ENCODE data around the gene BRMS1.

BRMS1 gene

DNA sequence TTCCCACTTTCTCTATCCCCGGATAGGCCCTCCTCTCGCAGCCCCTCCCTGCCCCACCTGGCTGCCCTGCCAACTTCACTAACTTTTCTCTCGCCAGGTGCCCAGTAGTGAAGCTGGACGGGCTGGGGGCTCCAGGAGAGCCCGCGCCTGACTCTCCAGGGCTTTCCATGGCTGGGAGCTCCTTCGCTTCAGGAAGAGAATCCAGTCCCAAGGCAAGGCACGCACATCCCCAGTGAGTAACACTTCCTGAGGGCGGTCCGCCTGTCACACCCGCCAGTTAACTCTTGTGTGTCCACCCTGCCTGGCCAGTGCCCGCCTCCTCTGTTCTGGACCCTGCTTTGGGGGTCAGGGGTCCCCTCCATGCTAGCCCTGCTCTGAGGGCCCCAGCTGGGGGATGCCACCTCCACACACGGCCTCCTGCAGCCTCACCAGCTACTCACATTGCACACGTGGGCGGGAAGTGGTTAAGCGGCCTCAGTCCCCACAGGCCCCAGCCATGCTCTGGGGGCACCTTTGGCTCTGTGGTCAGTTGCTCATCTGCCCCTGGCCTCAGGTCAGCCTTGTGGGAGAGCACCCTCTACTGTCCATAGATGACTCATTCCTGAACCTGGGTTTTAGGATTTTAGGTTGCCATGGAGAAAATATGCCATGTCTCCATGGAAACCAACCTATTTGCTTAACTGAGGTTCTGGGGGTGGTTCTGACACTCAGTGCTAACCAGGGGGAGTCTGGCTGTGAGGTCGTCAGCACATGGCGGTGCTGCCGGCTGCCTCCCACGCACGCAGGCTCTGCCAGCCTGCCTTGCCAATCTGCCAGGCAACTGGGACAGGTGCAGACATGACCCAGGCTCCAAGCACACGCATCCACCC lies 8.4 kb downstream of the BRMS1 start, which contains the start of gene RIN1:
Gene RIN1 (minus strand): TSS at position 201 of the 869 bp plus-strand sequence. CDS start 32 bp downstream, at position 169.
- peak; percentile 61 for DNase-seq

DNA sequence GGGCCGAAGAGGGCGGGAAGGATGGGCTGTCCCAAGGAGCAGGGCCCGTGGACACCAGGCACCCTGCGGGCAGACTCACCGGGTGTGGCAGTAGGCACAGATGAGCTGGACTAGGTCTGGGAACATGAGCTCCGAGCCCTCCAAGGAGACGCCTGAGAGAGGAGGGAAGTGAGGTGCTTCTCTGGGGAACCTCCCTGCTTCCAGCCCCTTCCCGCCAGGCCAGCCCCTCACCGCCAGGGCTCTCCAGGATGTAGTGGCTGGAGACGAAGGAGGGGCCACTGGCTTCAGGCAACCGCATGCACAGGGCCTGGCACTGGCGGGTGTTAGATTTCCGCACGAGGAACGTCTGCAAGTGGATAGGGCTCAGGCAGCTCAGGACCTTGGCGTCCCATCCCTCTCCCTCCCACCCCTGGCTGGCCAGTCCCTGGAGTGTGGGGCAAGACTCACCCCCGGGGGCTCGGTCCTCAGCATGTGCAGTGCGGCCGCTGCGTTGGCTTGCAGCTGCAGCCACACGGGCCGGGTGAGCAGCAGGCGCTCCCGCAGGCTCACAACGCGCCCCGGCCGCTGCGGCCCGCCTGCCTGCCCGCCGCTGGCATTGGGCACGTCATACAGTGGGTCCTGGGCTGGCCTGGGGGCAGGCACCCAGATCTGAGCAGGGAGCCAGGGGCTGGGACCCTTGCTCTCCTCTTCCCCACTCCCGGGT lies 9.2 kb downstream of the BRMS1 start:
- DNase-seq: no peak

DNA sequence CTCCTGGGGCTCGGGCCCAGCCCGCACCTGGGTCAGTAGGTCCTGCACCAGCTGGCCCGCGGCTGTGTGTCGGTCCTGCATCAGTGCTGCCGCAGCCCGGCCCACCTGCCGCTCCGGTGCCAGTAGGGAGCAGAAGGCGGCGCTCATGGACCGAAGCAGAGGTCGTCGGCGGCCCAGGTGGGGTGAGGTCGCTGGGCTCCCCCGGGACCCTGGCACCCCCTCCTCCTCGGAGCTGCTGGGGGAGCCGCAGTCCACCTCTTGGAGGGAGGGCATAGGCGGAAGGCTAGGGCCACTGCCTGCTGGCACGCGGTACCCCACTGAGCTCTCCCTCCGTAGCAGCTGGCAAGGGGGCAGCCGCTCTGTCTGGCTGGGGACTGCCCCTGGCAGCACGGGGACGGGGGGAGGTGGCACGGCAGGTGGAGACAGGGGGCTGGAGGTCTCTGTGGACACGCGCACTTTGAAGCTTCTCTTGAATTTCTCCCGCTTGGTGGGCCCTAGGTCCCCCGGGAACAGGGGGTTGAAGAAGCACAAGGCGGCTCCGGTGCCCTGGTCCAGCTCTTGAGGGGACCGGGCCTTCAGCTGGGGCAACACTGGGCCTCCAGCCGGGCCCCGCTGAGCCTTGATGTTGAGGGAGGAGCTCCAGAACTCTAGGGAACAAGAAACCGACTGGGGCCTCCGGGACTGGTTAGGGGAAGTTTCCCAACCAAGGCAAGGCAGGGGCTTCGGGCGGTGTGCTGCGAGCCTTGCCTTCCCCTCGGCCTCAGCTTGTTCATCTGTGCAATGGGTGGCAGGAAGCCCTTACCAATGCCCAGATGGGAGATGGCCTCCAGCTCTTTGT lies 10.1 kb downstream of the BRMS1 start:
- no peak for DNase-seq

DNA sequence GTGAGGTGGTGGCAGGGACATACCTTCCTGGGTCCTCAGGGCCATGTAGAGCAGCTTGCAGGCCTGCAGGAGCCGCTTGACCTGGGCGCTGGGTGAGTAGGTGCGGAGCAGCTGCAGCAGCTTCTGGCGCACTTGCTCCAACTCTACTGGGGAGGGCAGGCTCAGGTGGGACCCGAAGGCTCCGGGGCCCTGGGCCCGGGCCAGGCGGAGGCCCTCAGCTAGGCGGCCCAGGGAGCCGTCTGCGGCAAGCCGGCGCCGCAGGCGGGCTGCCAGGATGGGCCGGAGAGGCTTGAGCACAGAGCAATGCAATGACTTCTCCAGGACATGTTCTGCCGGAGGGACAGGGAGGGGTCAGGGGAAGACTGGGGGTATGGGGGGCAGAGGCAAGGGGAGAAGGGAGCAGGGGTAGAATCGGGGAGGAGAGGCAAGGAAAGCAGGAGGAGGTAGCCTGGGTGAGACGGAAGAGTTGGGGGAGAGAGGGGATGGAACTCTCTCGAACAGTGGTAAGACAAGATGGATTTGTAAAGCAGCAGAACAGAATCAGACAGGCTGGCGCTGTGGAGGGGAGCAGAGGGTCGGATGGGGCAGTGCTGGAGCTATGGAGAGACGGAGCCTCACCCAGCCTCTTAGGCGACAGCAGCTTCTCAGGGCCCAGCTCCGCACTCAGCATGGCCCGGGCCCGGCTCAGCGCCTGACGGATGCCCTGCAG lies 10.9 kb downstream of the BRMS1 start:
- DNase-seq: no peak

DNA sequence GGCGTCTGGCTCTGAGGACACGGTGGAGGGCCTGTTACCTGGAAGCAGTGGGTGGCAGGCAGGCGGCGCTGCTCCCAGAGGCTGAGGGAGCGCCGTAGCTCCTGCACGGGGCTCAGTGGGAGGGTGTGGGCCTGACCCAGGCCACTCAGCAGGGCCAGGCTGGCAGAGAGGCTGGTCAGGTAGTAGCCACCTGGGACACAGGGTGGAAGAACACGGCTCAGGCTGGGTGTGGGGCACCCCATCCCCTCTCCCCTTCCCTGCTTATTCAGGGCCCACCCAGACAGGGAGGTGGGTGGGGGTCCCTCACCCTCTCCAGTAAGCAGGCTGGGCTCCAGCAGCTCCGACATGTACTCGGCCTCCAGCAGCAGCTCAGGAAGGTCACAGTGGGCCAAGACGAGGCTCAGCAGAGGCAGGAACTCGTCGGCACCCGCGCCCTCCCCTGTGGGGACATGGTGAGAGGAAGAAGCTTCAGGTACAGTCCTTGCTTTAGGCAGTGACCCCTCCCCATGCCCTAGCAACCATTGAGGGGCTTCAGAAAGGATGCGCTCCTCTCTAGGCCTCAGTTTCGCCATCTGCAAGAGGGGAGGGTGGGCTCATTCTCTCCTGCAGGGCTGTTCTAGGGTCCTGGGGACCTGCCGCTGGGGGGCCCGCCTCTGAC lies 11.6 kb downstream of the BRMS1 start:
- DNase-seq: no peak

DNA sequence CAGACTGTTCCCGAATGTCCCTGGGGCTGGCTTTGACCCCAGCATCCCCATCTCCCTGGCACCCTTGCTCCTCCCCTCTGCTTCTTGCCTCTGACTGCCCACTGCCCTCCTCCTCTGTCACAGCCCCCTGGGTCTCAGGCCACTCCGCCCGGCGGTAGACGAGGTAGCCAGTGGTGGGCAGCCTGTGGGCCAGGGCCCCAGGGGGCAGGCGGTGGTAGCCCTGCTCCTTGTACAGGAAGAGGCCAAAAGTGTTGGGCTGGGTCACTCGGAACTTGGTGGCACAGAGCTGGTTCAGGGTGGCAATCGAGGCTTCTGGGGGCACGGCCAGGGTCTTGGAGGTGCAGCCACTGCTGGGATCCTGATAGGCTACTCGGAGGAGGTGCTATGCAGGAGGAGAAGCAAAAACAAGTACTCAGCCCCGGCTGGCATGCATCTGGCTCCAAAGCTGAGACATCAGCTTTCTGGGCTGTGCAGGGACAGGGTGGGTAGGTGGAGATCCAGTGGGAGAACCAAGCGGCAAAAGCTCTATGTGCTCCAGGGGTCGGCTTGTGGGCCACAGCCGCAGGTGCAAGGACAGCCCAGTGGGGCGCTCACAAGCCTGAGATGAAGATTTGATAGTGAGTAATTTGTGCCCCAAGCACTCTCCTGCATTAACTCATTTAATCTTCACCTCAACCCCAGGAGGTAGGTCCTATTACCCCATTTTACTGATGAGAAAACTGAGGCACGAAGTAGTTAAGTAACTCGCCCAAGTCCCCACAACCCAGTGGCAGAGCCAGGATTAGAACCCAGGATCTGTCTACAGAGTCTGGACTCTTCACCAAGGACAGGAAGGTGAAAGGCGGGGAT lies 12.3 kb downstream of the BRMS1 start:
- no peak for DNase-seq

DNA sequence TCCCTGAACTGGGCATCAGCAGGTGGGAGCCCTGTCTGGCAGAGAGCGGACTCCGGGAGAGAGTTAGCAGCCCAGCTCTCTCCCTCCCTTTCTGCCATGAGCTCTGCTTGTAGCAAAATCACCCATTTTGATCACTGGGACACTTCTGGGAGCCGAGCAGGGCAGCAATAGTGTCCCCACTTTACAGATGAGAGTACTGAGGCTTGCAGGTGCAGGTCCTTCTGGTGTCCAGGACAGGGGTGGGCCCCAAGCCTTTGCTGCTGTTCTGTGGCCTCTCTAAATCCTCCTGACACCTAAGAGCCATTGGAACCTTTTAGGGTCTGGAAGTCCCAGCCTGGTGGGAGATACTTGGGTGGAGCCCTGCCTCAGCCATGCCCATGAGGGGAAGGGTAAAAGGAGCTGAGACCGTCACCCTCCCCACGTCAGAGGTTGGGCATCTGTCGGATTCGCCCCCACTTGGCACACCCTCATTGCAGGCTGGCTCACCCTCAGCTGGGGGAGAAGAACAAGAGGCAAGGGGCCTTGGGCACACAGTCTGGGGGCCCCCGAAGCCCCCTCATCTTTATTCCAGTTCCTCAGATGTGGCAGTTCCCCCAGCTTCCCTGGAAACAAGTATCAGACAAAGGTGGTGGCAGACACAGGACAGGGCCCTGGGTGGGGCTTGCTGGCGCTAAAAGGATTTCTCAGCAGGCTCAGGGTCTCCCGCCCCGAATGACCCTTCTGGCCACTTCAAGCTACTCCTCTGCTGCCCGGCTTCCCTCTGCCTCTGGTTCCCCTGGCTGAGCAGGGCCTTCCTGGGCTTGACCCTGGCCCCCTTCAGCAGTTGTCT lies 13.1 kb downstream of the BRMS1 start:
- DNase-seq: no peak

DNA sequence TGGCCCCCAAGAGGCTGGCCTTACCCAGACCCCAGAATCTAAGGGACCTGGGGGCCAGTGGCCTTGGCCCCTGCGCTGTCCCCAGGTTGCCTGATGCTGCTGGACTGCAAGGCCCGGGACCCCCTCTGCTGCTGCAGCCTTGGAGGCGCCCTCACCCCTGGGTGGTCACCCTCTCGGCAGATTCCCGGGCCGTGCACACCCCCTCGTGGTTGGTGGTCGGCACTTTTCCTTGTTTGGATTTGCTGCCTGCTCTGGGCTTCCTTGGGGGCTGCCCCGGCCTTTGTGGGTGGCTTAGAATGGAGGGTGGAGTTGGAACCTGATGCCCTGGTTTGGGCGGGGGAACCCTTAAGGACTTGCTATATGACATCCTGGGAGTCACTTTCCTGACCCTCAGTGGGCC lies 14.0 kb downstream of the BRMS1 start:
- no peak for DNase-seq

DNA sequence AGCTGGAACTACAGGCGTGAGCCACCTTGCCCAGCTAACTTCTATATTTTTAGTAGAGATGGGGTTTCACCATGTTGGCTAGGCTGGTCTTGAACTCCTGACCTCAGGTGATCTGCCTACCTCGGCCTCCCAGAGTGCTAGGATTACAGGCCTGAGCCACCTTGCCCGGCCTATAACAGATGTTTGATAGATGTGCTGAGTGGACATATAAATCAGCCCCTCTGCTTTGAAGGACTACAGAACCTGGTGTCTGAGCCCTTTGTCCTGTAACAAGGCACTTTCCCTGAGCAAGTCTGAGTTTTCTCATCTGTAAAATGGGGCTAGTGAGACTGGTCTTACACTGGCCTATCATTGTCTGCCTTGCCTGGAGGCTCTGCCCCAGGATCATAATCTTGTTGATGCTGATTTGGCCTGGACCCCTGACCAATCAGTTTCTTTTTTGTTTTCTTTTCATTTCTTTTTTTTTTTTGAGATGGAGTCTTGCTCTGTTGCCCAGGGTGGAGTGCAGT lies 15.7 kb downstream of the BRMS1 start:
- DNase-seq: no peak

DNA sequence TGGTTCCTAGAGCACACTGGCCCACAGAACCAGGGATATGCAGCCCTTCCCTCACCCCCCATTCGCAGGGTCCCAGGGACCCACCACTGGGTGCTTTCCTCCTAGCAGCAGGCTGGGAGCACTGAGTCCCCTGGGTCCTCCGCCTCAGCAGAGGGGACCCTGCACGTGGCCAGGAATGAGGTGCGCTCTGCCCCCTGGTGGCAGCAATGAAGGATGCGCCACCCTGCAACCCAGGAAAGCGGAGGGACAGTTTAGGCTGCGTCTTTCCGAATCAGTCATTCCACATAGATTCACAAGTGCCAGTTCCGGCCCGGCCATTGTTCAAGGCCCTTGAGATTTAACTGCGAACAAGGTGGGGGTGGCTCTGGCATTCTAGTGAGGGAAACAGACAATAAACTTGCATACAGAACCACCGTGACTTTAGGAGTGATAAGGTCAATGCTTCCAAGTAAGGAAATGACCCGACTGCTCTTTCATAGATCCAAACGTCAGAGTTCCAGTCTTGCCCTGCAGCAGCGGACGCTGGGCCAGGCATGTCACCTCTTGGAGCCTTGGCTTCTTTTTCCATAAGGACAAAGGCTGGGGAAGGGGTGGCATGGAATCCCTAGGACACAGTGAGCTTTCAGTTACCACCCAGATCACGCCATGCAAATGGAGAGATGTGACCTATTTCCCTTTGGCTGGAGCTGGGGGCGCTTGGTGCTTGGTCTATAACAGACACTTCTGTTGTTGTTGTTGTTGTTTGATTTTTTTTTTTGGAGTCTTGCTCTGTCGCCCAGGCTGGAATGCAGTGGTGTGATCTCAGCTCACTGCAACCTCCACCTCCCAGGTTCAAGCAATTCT lies 16.4 kb downstream of the BRMS1 start:
- DNase-seq: peak; percentile 81

DNA sequence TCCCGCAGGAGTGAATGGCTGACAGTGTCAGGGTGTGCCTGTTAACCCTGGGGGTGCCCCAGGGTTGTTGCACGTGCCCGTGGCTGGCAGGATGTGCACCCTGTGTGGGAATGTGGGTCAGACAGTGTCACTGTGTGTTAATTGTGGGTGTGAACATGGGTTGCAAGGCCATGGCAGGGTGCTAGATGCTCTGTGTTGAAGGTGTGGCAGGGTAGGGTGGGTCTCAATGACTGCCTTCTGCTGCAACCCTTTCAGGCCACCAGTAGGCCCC lies 16.9 kb downstream of the BRMS1 start:
- peak; percentile 59 for DNase-seq

DNA sequence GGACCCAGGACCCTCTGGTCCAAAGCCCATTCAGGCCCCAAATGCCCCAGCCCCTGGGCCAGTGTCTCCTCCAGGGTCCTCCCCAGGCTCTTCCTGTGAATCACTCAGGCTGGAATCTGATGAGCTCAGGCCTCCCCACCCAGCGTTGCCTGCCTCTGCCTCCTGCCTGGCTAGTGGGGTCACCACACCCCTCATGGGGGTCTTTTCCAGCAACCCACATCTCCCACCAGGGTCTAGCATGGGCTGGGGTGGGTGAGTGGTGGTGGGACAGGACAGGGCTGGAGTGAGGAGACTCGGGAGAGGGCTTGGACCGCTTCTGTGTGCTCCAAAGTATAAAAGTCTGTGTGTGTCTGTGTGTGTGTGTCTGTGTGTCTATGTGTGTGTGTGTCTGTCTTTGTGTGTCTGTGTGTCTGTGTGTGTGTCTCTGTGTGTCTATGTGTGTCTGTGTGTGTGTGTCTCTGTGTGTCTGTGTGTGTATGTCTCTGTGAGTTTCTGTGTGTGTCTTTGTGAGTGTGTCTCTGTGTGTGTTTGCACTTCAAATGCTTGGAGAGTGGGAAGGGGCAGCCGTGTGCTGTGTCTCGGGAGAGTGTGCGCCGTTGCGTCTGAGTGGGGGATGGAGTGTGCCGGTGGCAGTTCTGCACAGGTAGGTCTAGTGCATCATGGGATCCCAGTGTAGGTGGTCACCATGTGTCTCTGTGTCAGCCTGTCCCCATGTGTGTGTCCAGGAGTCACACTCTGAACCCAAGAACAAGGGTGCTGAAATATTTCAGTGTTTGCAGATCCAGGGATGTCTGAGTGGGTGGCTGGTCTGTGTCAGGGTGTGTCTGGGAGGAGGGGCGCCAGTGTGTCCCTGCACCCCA lies 17.5 kb downstream of the BRMS1 start:
- DNase-seq: no peak

DNA sequence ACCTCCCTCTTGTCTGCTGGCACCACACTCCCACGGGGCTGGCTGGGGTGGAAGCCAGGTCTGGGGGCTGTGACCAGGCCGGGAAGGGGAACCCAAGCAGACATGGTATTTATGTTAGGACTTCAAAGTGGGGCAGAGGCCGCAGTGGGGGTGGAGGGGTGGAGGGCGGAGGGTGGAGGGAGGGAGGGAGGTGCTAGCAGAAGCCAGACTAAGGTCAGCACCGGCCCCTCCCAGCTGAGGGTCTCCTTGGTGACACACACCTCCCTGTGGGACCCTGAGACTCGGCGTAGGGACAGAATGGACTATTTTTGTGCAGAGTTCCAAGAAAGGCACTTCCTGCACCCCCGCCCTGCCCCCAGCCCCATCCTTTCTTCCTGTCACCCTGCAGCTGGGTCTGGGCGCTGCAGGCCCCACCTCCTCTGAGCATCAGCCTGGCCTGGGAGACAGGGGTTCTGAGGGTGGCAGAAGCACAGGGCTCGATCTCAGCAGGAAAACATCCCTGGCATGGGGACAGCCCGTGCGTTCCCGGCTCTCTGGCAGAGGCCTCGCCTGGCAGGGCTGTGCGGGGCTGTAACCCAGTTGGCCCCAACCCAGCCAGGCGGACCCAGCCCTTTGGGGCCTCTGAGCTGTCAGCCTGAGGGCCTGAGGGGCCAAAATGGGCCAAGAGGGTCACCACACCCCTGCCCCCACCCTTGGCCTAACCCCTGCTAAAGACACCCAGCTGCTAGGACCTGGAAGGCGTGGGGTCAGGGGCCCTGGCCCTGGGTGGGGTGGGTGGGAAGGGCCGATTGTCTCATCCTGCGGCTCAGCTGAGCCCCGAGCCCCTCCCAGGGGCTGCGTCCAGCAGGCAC lies 18.4 kb downstream of the BRMS1 start:
- peak; percentile 22 for DNase-seq

DNA sequence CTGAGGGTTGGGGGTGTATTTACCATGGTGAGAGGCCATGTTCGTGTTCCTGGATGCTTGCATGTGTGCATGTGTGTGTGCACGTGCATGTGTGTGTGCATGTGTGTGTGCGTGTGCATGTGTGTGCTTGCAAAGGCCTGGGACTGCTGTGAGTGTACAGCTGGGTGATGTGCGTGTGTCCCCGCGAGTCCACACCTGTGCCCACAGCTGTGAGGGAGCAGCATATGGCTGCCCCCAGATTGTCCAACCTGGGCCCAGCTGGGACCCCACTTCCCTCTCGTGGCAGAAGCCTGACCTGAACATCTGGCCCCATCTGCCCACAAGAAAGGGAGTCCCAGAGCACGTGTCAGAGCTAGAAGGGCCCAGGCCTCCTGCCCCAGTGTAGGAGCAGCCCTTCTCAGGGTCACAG lies 19.6 kb downstream of the BRMS1 start:
- no peak for DNase-seq

DNA sequence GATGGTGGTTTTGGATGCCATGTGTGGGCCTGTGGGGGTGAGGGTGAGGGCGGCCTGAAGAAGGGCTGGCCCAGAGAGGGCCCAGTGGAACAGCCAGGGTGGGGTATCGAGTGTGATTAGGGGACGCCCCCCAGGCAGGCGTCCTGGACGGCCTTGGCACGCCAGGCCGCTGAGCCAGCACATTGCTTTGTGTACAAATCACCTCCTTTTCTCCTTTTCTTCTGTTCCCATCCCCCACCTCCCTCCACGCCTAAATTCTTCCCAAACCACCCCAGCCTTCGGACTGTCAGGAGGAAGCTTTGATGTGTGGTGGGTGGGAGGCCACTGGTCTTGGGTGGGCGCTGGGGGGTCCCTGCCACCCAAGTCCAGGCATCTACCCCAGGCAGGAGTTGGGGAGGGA lies 20.2 kb downstream of the BRMS1 start:
- DNase-seq: no peak

DNA sequence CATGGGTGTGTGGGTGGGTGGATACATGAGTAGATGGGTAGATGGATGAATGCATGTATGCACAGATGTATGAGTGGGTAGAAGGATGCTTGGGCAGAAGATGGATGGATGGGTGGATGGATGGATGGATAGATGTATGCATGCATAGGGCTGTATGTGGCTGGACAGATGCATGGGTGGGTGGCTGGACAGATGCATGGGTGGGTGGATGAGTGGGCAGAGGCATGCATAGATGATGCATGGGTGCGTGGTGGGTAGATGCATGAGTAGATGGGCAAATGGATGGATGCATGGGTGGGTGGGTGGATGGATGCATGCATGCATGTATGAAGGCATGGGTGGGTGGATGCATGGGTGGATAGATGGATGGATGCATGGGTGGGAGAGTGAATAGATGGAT lies 21.2 kb downstream of the BRMS1 start:
- no peak for DNase-seq

DNA sequence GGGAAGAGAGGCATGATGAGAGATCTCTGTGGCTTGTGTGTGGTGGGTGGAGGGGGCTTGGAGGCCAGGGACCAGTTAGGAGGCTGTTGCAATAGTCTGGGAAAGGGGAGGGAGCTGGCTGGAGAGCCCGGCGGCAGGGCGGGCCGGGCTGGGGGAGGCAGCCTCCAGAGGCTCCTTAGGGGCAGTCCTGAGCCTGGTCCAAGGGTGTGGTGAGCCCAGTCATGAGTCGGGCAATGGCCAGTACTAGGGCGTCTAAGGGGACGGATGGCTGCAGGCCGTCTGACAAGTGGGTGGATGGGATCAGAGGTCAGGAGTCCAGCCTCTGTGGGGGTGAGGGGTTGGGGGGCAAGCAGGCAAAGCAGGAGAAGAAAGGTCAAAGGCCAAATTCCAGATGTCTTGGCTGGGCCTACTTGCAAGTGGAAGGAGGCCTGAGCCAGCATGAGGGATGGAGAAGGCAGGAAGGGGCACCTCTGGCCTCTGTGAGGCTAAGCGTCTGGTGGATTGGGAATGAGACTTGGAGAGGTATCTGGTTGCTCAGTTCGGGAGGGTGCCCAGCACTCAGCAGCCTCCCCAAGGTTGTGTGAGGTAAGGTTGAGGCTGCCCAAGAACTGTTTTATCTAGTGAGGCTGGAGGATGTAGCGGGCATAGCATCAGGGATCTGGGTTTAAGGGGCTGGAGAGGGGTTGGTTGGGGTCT lies 22.0 kb downstream of the BRMS1 start:
- DNase-seq: no peak
